ENCODE results near the gene CAMK1D.

GRCh38 chr10:12642036-12642435 lies 292.7 kb downstream of the CAMK1D start:
- TF ChIP-seq GATA2 (IDR thresholded peaks at IDR 0.05; ENCODE audit: low read depth, low read length) (no peak), GATA3 (IDR thresholded peaks at IDR 0.05; ENCODE audit: low read depth, low read length) (no peak)
